Epithelial cell of esophagus (primary cell): ENCODE results near the gene KRT77.
"Not testable (repeated sequence)": the region's sequence is repeated elsewhere in the genome, so short reads cannot be mapped to it uniquely, and the experiment has no call there.

ENCODE experiments used
- DNase-seq: peaks from one replicate; pipeline ENCODE4 v3.0.0; 2010; ENCODE audit warnings: low read depth
- H3K4me3 ChIP-seq: 2 replicates; pipeline ENCODE4 v1.5.1; 2011; ENCODE audit warnings: mild to moderate bottlenecking, low read length, control low read depth
- TF ChIP-seq, protein P1 (sequence below): IDR thresholded peaks from 2 replicates; pipeline ENCODE4 v1.5.1; 2011; ENCODE audit warnings: low read depth, mild to moderate bottlenecking, low read length, control low read depth, inconsistent platforms; ENCODE audit not compliant: insufficient read depth; ENCODE audit errors: missing control alignments

The KRT77 gene

DNA sequence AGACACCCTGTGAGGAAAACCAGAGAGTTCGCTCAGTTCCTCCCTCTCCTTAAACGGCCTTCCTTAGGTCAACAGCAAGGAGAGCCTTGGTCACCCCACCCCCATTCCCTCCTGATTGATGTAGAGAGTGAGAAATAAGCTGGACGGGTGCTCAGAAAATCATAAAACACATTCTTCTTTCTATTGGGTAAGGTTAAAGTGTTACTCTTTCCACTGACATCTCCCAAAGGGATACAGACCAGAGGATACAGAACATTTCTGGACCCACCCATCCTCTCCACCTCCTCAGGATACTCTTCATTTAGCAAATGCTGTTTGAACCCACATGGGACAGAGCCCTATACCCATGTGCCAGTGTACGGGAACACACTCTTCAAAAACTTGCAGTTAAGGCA, 11.6 kb upstream of the KRT77 start:
- TF ChIP-seq, protein P1, sequence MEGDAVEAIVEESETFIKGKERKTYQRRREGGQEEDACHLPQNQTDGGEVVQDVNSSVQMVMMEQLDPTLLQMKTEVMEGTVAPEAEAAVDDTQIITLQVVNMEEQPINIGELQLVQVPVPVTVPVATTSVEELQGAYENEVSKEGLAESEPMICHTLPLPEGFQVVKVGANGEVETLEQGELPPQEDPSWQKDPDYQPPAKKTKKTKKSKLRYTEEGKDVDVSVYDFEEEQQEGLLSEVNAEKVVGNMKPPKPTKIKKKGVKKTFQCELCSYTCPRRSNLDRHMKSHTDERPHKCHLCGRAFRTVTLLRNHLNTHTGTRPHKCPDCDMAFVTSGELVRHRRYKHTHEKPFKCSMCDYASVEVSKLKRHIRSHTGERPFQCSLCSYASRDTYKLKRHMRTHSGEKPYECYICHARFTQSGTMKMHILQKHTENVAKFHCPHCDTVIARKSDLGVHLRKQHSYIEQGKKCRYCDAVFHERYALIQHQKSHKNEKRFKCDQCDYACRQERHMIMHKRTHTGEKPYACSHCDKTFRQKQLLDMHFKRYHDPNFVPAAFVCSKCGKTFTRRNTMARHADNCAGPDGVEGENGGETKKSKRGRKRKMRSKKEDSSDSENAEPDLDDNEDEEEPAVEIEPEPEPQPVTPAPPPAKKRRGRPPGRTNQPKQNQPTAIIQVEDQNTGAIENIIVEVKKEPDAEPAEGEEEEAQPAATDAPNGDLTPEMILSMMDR, result no peak
- H3K4me3 ChIP-seq, result no peak overlapping the region
- no peak for DNase-seq

DNA sequence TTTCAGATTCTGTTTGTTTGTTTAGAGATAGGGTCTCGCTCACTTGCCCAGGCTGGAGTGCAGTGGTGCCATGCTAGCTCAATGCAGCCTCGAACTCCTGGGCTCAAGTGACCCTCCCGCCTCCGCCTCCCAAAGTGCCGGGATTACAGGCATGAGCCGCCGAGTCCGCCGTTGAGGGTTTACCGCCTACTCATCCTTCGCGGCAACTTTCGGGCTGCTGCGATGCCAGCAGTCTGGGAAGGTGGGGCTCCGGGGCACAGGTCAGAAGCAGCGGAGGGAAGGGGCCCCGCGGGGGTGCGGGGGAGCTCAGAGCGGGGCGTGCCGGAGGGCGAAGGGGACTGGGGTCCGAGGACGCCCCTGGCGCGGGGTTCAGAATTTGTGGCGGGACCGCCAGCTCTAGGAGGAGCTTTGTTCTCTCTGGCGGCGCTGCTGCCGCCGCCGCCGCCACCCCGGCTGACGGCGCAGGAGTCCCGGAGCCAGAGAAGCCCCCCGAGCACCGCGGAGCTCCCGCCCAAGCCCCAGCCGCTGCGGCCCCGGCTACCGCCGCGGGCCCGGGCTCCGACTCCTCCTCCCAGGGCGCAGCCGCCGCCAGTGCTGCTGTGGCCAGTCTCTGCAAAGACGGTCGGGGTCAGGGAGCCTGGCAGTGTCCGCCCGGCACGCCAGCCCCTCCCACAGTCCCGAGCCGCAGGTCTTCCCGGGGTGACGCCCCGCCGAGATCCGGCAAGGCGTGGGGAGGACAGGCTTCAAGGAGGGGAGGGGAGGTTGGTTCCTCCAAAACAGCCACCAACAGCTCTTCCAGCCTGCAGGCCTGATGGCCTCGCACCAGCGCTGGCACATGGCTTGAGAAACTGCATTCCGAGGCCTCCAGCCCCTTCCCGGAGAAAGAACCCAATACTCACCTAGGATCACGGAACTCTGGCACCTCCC, 10.9 kb upstream of the KRT77 start:
- DNase-seq, result no peak
- no peak overlapping the region for H3K4me3 ChIP-seq
- TF ChIP-seq, protein P1, result no peak

DNA sequence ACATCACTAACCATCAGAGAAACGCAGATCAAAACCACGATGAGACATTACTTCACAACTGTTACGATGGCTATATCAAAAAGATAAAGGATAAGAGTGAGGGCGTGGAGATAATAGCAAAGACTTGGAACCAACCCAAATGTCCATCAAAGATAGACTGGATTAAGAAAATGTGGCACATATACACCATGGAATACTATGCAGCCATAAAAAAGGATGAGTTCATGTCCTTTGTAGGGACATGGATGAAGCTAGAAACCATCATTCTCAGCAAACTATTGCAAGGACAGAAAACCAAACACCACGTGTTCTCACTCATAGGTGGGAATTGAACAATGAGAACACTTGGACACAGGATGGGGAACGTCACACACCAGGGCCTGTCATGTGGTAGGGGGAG, 8.8 kb upstream of the KRT77 start:
- not testable (repeated sequence) for DNase-seq, H3K4me3 ChIP-seq

DNA sequence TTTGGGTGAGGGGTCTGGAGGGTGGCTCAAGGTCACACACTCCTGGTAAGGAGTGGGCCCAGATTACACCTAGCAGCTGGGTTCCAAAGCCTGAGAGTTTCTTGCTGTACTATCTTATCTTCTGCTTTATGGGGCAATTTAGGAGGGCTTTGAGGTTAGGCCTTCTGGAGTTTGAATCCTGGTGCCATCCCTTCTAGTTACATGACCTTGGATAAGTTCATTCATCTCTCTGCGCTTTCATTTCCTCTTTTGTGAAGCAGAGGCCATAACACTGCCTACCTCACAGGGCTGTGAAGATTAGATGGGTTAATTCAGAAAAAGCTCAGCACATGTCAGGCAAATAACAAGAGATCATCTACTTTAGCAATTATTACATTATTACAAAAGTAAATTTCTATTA, 7.4 kb upstream of the KRT77 start:
- no peak overlapping the region for H3K4me3 ChIP-seq
- TF ChIP-seq, protein P1, result no peak
- DNase-seq, result no peak

DNA sequence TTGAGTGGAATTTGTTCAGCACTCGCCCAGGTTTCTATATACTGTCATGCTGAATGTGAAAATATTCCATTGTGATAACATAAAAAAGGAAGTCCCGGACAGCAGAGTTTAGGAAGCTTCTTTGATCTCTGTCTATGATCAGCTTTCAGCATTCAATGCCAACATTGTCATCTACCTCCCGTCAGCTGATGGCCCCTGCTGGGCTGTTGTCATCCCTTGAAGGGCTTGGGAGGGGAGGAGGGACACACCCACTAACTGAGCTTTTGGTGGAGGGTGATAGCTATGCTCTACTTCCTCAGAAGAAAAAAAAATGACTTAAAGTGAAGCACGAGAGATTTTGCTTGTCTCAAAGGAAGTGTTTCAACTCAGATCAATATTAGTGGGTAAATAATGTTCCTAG, 4.7 kb upstream of the KRT77 start:
- no peak overlapping the region for H3K4me3 ChIP-seq
- no peak for DNase-seq
- TF ChIP-seq, protein P1, result no peak

DNA sequence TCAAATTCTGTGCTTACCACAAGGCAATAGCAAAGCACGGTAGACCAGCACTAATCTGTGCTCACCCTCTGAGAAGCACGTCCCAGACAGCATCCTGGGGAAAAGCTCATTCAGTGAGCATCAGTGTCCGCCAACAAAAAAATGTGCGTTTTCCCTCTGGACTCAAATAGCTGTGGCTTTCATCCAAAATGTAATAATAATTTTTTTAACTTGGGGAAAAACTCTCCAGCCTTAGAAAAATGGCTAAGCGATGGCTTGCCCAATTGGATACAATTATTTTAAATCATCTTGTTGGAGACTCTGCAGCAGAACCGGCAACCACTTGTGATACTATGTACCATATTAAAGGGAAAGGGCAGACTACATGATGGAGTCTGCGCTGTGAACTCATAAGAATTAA, 1.1 kb upstream of the KRT77 start:
- DNase-seq, result no peak
- TF ChIP-seq, protein P1, result no peak
- H3K4me3 ChIP-seq, result no peak overlapping the region

DNA sequence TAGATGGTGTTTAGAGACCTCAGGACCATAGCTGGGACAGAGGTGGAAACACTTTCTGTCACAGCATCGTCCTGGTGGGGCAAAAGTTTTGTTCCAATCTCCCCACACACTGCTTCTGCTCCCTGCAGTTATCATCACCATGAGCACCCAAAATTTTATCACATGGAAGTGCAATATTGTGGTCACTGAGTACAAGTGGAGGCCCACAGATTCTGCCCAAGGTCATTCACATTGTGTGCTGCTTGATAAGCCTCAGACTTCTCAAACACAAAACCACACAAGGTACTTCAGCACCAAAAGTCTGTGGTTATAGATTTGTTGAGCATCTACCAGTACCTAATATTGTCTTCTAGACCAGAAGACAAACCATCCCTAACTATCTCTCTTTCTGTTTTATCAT, 554 bp upstream of the KRT77 start:
- no peak for DNase-seq
- TF ChIP-seq, protein P1, result no peak
- no peak overlapping the region for H3K4me3 ChIP-seq
